Sigmoid colon (tissue), 4 donors: ENCODE data around the gene CSH2.

Experiments used
- POLR2A ChIP-seq, 2 donors: fragments of 450-650 bp; IDR thresholded peaks; one replicate each; pipeline ENCODE4 v1.6.1; 2016; ENCODE audit warnings: antibody characterized with exemption in 2 of 2, mild to moderate bottlenecking in 2 of 2, moderate library complexity in 2 of 2
- POLR2AphosphoS5 ChIP-seq, 4 donors: sonication (generic); formaldehyde crosslinking; IDR thresholded peaks; one replicate each; pipeline ENCODE4 v1.6.1; 2017; ENCODE audit warnings: antibody characterized with exemption in 4 of 4
- TF ChIP-seq, protein P1 (sequence below), 4 experiments: fragments of 450-650 bp in 3 of 4; fragments of 200-600 bp in 1 of 4; IDR thresholded peaks; one replicate each; pipeline ENCODE4 v1.5.1; 2016 to 2019; ENCODE audit warnings: antibody characterized with exemption in 4 of 4, mild to moderate bottlenecking in 3 of 4, moderate library complexity in 2 of 4

- TF ChIP-seq, protein P1, sequence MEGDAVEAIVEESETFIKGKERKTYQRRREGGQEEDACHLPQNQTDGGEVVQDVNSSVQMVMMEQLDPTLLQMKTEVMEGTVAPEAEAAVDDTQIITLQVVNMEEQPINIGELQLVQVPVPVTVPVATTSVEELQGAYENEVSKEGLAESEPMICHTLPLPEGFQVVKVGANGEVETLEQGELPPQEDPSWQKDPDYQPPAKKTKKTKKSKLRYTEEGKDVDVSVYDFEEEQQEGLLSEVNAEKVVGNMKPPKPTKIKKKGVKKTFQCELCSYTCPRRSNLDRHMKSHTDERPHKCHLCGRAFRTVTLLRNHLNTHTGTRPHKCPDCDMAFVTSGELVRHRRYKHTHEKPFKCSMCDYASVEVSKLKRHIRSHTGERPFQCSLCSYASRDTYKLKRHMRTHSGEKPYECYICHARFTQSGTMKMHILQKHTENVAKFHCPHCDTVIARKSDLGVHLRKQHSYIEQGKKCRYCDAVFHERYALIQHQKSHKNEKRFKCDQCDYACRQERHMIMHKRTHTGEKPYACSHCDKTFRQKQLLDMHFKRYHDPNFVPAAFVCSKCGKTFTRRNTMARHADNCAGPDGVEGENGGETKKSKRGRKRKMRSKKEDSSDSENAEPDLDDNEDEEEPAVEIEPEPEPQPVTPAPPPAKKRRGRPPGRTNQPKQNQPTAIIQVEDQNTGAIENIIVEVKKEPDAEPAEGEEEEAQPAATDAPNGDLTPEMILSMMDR (IDR thresholded peaks at IDR 0.05): peak in 3 of 4 experiments; percentile 16 to 45 (median 36)
- TF ChIP-seq POLR2A (IDR thresholded peaks at IDR 0.05): no peak
- no peak for TF ChIP-seq POLR2AphosphoS5 (IDR thresholded peaks at IDR 0.05)
These were observed 8.6 kb upstream of the CSH2 start, which contains the start of gene GH2 for GRCh38 chr17:63881935-63882601.
